Upper lobe of right lung (tissue), 1 donor: ENCODE data around the gene SUMO2. TPM values are rescaled to one million over a fixed set of nuclear protein-coding genes. Genes with fewer than 3 reads are reported as not detected.
"Not testable (repeated sequence)": the region's sequence is repeated elsewhere in the genome, so short reads cannot be mapped to it uniquely, and the experiment has no call there.

Experiments
- ATAC-seq: fragments of 200-7000 bp; cut with Tn5 transposase; one replicate; pipeline ENCODE4 v1.9.1; 2020; ENCODE audit warnings: mild to moderate bottlenecking, moderate library complexity
- DNase-seq: peaks from one replicate; pipeline ENCODE4 v3.0.0-alpha.2; 2020
- H3K27ac ChIP-seq: fragments of 200-600 bp; one replicate; pipeline ENCODE4 v1.8.0; 2022
- H3K27me3 ChIP-seq: fragments of 200-600 bp; one replicate; pipeline ENCODE4 v1.8.0; 2022; ENCODE audit warnings: mild to moderate bottlenecking
- H3K36me3 ChIP-seq: fragments of 200-600 bp; one replicate; pipeline ENCODE4 v1.8.0; 2022
- H3K4me1 ChIP-seq: fragments of 200-600 bp; one replicate; pipeline ENCODE4 v1.8.0; 2022
- H3K4me3 ChIP-seq: fragments of 200-600 bp; one replicate; pipeline ENCODE4 v1.8.0; 2022; ENCODE audit warnings: mild to moderate bottlenecking
- H3K9me3 ChIP-seq: fragments of 200-600 bp; one replicate; pipeline ENCODE4 v1.8.0; 2022
- CTCF ChIP-seq: fragments of 200-600 bp; IDR thresholded peaks from one replicate; pipeline ENCODE4 v1.8.0; 2022; ENCODE audit warnings: antibody characterized with exemption
- intact Hi-C: fragments of 100-400 bp; cut with DNase I; formaldehyde crosslinking; loops from one replicate; pipeline ENCODE4 v1.11.0; 2022
- total RNA-seq: library from RNA; stranded (reverse); fragmentation: NEBNext Ultra II Directional; extraction: Animal tissue kit (Norgen Biotek cat#: 25700); gene quantifications from one replicate; pipeline ENCODE4 v1.2.1, GENCODE V29; 2021
- donor health status: DM: no; HTN: yes; CAD: no; lungs with severe emphysema.

The SUMO2 gene
- total RNA-seq, 1 donor from 2014 or later = 316 TPM

- intact Hi-C loops = no loop called here
- H3K27me3 ChIP-seq = no peaks in the 10 kb centered on the region
- DNase-seq (no peak), ATAC-seq (no peak)
- H3K4me1 ChIP-seq = peaks cover 24% of the 10 kb centered on the region
- H3K36me3 ChIP-seq = peaks cover 33% of the 10 kb centered on the region
- H3K9me3 ChIP-seq = no peaks in the 10 kb centered on the region
- TF ChIP-seq CTCF = no peak
- no peak overlapping the region for H3K27ac ChIP-seq
- H3K4me3 ChIP-seq = peak overlapping the region; percentile 98
These were observed 1.6 kb downstream of the SUMO2 start for GRCh38 chr17:75181110-75181509.

GRCh38 chr17:75178453-75178852 lies 4.3 kb downstream of the SUMO2 start:
- no peak overlapping the region for H3K4me3 ChIP-seq
- ATAC-seq (no peak), DNase-seq (no peak)
- TF ChIP-seq CTCF = no peak
- peaks cover 20% of the 10 kb centered on the region for H3K4me1 ChIP-seq
- no peaks in the 10 kb centered on the region for H3K9me3 ChIP-seq
- H3K36me3 ChIP-seq = peaks cover 59% of the 10 kb centered on the region
- no peak overlapping the region for H3K27ac ChIP-seq
- H3K27me3 ChIP-seq = no peaks in the 10 kb centered on the region
- intact Hi-C loops = loop anchor here (10.0 kb wide), 1 partner anchor 114 kb away; no protein-coding TSS in a partner anchor

GRCh38 chr17:75176625-75177024 lies 6.1 kb downstream of the SUMO2 start:
- ATAC-seq (no peak), DNase-seq (no peak)
- H3K9me3 ChIP-seq = no peaks in the 10 kb centered on the region
- no peak overlapping the region for H3K27ac ChIP-seq
- H3K4me3 ChIP-seq = no peak overlapping the region
- intact Hi-C loops = loop anchor here (10.0 kb wide), 1 partner anchor 112 kb away; no protein-coding TSS in a partner anchor
- peaks cover 21% of the 10 kb centered on the region for H3K4me1 ChIP-seq
- peaks cover 78% of the 10 kb centered on the region for H3K36me3 ChIP-seq
- H3K27me3 ChIP-seq = no peaks in the 10 kb centered on the region
- no peak for TF ChIP-seq CTCF

- intact Hi-C loops = loop anchor here (5.0 to 10.0 kb wide), 2 partner anchors 63 to 110 kb away; no protein-coding TSS in a partner anchor
- Histone ChIP-seq H3K4me3 (no peak overlapping the region), H3K4me1 (peaks cover 7% of the 10 kb centered on the region), H3K27ac (no peak overlapping the region), H3K36me3 (peaks cover 91% of the 10 kb centered on the region), H3K27me3 (no peaks in the 10 kb centered on the region), H3K9me3 (no peaks in the 10 kb centered on the region)
- TF ChIP-seq CTCF = no peak
- DNase-seq (no peak), ATAC-seq (no peak)
These were observed 7.8 kb downstream of the SUMO2 start for GRCh38 chr17:75174996-75175395.

GRCh38 chr17:75173526-75173925 lies 9.2 kb downstream of the SUMO2 start:
- Histone ChIP-seq H3K4me3 (no peak overlapping the region), H3K9me3 (no peaks in the 10 kb centered on the region), H3K36me3 (peaks cover 90% of the 10 kb centered on the region), H3K4me1 (peaks cover 4% of the 10 kb centered on the region), H3K27me3 (no peaks in the 10 kb centered on the region), H3K27ac (peak overlapping the region; percentile 6)
- DNase-seq (no peak), ATAC-seq (no peak)
- intact Hi-C loops = loop anchor here (5.0 to 10.0 kb wide), 2 partner anchors 61 to 109 kb away; no protein-coding TSS in a partner anchor
- TF ChIP-seq CTCF = no peak

- no peak overlapping the region for H3K4me3 ChIP-seq
- no peaks in the 10 kb centered on the region for H3K27me3 ChIP-seq
- H3K36me3 ChIP-seq = peaks cover 85% of the 10 kb centered on the region
- no peak for TF ChIP-seq CTCF
- H3K27ac ChIP-seq = no peak overlapping the region
- H3K9me3 ChIP-seq = no peaks in the 10 kb centered on the region
- intact Hi-C loops = no loop called here
- ATAC-seq (no peak), DNase-seq (no peak)
- peaks cover 4% of the 10 kb centered on the region for H3K4me1 ChIP-seq
These were observed 13.8 kb downstream of the SUMO2 start for GRCh38 chr17:75168998-75169397.

- H3K4me3 ChIP-seq, H3K4me1 ChIP-seq, intact Hi-C loops, H3K9me3 ChIP-seq, H3K27me3 ChIP-seq, DNase-seq, H3K27ac ChIP-seq, ATAC-seq: not testable (repeated sequence)
- peaks cover 52% of the 10 kb centered on the region for H3K36me3 ChIP-seq
These were observed 18.2 kb downstream of the SUMO2 start for GRCh38 chr17:75164606-75165005.
